SK-N-SH (cell line): Measurements from ENCODE around the gene SULT1A1. TPM values are rescaled to one million over a fixed set of nuclear protein-coding genes. Genes with fewer than 3 reads are reported as not detected.

Experiments used
- CTCF ChIA-PET: fragments of 300-600, 350-600 bp; formaldehyde crosslinking; extraction: SDS; loops from one replicate; lab custom pipeline; 2021; lab: Yijun Ruan, JAX
- POLR2A ChIA-PET: fragments of 350-600 bp; sonication (Branson Sonifier 250); formaldehyde crosslinking; extraction: SDS; loops from one replicate; lab custom pipeline; 2020; ENCODE audit warnings: antibody characterized with exemption, inconsistent platforms; lab: Yijun Ruan, JAX
- DNase-seq: peaks from one replicate; pipeline ENCODE4 v3.0.0; 2012
- H2AFZ ChIP-seq: fragments of 200-600 bp; sonication (generic); 2 replicates; pipeline ENCODE4 v1.8.1; 2016; ENCODE audit warnings: antibody characterized with exemption, mild to moderate bottlenecking, low read depth
- H3F3A ChIP-seq: fragments of 200-600 bp; sonication (generic); replicated peaks from 2 replicates; pipeline ENCODE3; 2016; ENCODE audit warnings: antibody characterized with exemption, mild to moderate bottlenecking; ENCODE audit not compliant: insufficient read depth
- H3K27ac ChIP-seq, 2 experiments: fragments of 200-500 bp in 1 of 2; fragments of 200-600 bp in 1 of 2; sonication (Bioruptor generic) in 1 of 2; sonication (generic), shearing (Covaris generic) in 1 of 2; 2 replicates each; pipeline versions ENCODE4 v1.5.1 to v1.6.1; 2014 to 2016; ENCODE audit warnings: low read depth in 2 of 2, inconsistent platforms in 1 of 2, low read length in 1 of 2, mild to moderate bottlenecking in 1 of 2, mixed read lengths in 1 of 2
- H3K27me3 ChIP-seq: fragments of 200-600 bp; sonication (generic), shearing (Covaris generic); 2 replicates; pipeline ENCODE4 v1.6.1; 2016; ENCODE audit warnings: mixed run types; ENCODE audit not compliant: insufficient read depth
- H3K36me3 ChIP-seq, 2 experiments: fragments of 200-500 bp in 1 of 2; fragments of 200-600 bp in 1 of 2; sonication (Bioruptor generic) in 1 of 2; sonication (generic) in 1 of 2; replicated peaks in 1 of 2; 2 replicates each; pipeline versions ENCODE3 to v1.5.1; 2014 to 2016; ENCODE audit warnings: low read length in 1 of 2, mild to moderate bottlenecking in 1 of 2; ENCODE audit not compliant: insufficient read depth in 2 of 2, control insufficient read depth in 1 of 2
- H3K4me1 ChIP-seq, 2 experiments: fragments of 200-500 bp in 1 of 2; fragments of 200-600 bp in 1 of 2; sonication (Bioruptor generic) in 1 of 2; sonication (generic), shearing (Covaris generic) in 1 of 2; 2 replicates each; pipeline versions ENCODE4 v1.5.1 to v1.6.1; 2014 to 2016; ENCODE audit warnings: low read depth in 1 of 2, low read length in 1 of 2, mixed run types in 1 of 2; ENCODE audit not compliant: insufficient read depth in 2 of 2, control insufficient read depth in 1 of 2
- H3K4me2 ChIP-seq: fragments of 200-600 bp; sonication (generic), shearing (Covaris generic); 2 replicates; pipeline ENCODE4 v1.6.1; 2017; ENCODE audit warnings: mixed run types
- H3K4me3 ChIP-seq, 2 experiments: fragments of 200-500 bp in 1 of 2; fragments of 200-600 bp in 1 of 2; sonication (Bioruptor generic) in 1 of 2; sonication (generic), shearing (Covaris generic) in 1 of 2; 2 replicates each; pipeline versions ENCODE4 v1.5.1 to v1.8.1; 2014 to 2016; ENCODE audit warnings: low read depth in 2 of 2, inconsistent platforms in 1 of 2, low read length in 1 of 2, mild to moderate bottlenecking in 1 of 2, mixed read lengths in 1 of 2, moderate library complexity in 1 of 2
- H3K79me2 ChIP-seq: fragments of 200-600 bp; sonication (generic); 2 replicates; pipeline ENCODE4 v1.8.1; 2017; ENCODE audit warnings: mild to moderate bottlenecking; ENCODE audit not compliant: insufficient read depth
- H3K9ac ChIP-seq: fragments of 200-600 bp; sonication (generic); 2 replicates; pipeline ENCODE4 v1.6.1; 2017; ENCODE audit warnings: mixed run types
- H3K9me2 ChIP-seq: fragments of 200-600 bp; sonication (generic); 2 replicates; pipeline ENCODE4 v1.6.1; 2017; ENCODE audit warnings: mixed run types
- H3K9me3 ChIP-seq: fragments of 200-600 bp; sonication (generic); 2 replicates; pipeline ENCODE4 v1.6.1; 2017; ENCODE audit warnings: mixed run types, mild to moderate bottlenecking, moderate library complexity
- H4K20me1 ChIP-seq: fragments of 200-600 bp; sonication (generic); 2 replicates; pipeline ENCODE4 v1.6.1; 2017; ENCODE audit warnings: mild to moderate bottlenecking, mixed run types; ENCODE audit not compliant: insufficient read depth
- ELF1 ChIP-seq: IDR thresholded peaks from 2 replicates; pipeline ENCODE4 v1.4.0; 2012
- EP300 ChIP-seq, 2 experiments: IDR thresholded peaks; 2 replicates each; pipeline versions ENCODE4 v1.4.0 to v1.6.1; 2012; ENCODE audit warnings: borderline replicate concordance in 1 of 2, low read depth in 1 of 2, low read length in 1 of 2
- FOXM1 ChIP-seq: IDR thresholded peaks from 2 replicates; pipeline ENCODE4 v1.4.0; 2012; ENCODE audit warnings: low read depth, mild to moderate bottlenecking
- GABPA ChIP-seq: IDR thresholded peaks from 2 replicates; pipeline ENCODE4 v1.4.0; 2012; ENCODE audit warnings: low read depth, mild to moderate bottlenecking
- GATA2 ChIP-seq: sonication (generic); formaldehyde crosslinking; IDR thresholded peaks from 2 replicates; pipeline ENCODE4 v1.5.0; 2020; ENCODE audit warnings: mild to moderate bottlenecking, missing genetic modification reagents
- JUND ChIP-seq: IDR thresholded peaks from 2 replicates; pipeline ENCODE4 v1.4.0; 2012
- MAX ChIP-seq: IDR thresholded peaks from 2 replicates; pipeline ENCODE4 v1.4.0; 2012; ENCODE audit warnings: low read depth
- MEF2A ChIP-seq: IDR thresholded peaks from 2 replicates; pipeline ENCODE4 v1.4.0; 2012; ENCODE audit warnings: low read depth, borderline replicate concordance
- MXI1 ChIP-seq: IDR thresholded peaks from 2 replicates; pipeline ENCODE4 v1.6.1; 2012; ENCODE audit warnings: mild to moderate bottlenecking, low read depth, low read length, improper control_type of control experiment
- NRF1 ChIP-seq: IDR thresholded peaks from 2 replicates; pipeline ENCODE4 v1.6.1; 2012; ENCODE audit warnings: low read depth, mild to moderate bottlenecking, low read length
- PBX3 ChIP-seq: IDR thresholded peaks from 2 replicates; pipeline ENCODE4; 2012
- RAD21 ChIP-seq: IDR thresholded peaks from 2 replicates; pipeline ENCODE4 v1.6.1; 2012; ENCODE audit warnings: mild to moderate bottlenecking, low read length
- RFX5 ChIP-seq: IDR thresholded peaks from 2 replicates; pipeline ENCODE4 v1.6.1; 2012; ENCODE audit warnings: mild to moderate bottlenecking, improper control_type of control experiment, low read length
- SIN3A ChIP-seq: IDR thresholded peaks from 2 replicates; pipeline ENCODE4 v1.6.1; 2012; ENCODE audit warnings: low read depth, mild to moderate bottlenecking, low read length, moderate library complexity, borderline replicate concordance
- TAF1 ChIP-seq: IDR thresholded peaks from 2 replicates; pipeline ENCODE4 v1.6.1; 2012; ENCODE audit warnings: low read depth, mild to moderate bottlenecking, low read length, moderate library complexity, borderline replicate concordance
- TCF12 ChIP-seq: IDR thresholded peaks from 2 replicates; pipeline ENCODE4 v1.4.0; 2012
- USF1 ChIP-seq: IDR thresholded peaks from 2 replicates; pipeline ENCODE4 v1.4.0; 2012; ENCODE audit warnings: low read depth, borderline replicate concordance
- USF2 ChIP-seq: fragments of 150-350 bp; IDR thresholded peaks from 2 replicates; pipeline ENCODE4 v1.6.1; 2017; ENCODE audit warnings: antibody characterized with exemption, low read length, low read depth, borderline replicate concordance
- YY1 ChIP-seq: IDR thresholded peaks from 2 replicates; pipeline ENCODE4 v1.4.0; 2012; ENCODE audit warnings: low read depth, mild to moderate bottlenecking
- ZBTB33 ChIP-seq: IDR thresholded peaks from 2 replicates; pipeline ENCODE4 v1.4.0; 2012; ENCODE audit warnings: low read depth, borderline replicate concordance
- WGBS: methylation state at CpG from one replicate; pipeline ENCODE4 v1.1.6; 2017; ENCODE audit warnings: low lambda C conversion rate; 5-methylcytosine and 5-hydroxymethylcytosine counted together
- polyA plus RNA-seq, 3 experiments: library from polyadenylated mRNA; depleted of rRNA; stranded (reverse); fragments of >200 nt; gene quantifications; 2 replicates each; pipeline ENCODE4 v1.2.3, GENCODE V29; 2012
- TF ChIP-seq, protein P1 (sequence below): IDR thresholded peaks from 2 replicates; pipeline ENCODE4 v1.6.1; 2012; ENCODE audit warnings: mild to moderate bottlenecking, low read depth, low read length, moderate library complexity

SULT1A1 gene
- polyA plus RNA-seq, 1 of the 3 experiments (the other 2 are of a cell fraction), result 0.13 TPM

DNA sequence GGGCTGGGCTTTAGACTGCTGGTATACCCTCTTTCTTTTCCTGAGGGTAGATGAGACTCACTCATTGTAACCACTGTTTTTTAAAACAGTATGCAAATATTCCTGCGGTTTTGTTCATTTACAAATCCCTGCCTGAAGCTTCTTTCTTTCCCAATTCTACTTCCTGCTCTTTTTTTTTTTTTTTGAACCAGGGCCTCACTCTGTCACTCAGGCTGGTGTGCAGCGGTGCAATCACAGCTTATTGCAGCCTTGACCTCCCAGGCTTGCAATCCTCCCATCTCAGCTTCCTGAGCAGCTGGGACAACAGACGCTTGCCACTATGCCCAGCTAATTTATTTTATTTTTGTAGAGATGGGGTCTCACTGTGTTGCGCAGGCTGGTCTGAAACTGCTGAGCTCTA is 8.0 kb upstream of the SULT1A1 start:
- no peaks in the 10 kb centered on the region for H3K9me3 ChIP-seq
- no peaks in the 10 kb centered on the region for H3K79me2 ChIP-seq
- H3K4me3 ChIP-seq, result no peak overlapping the region
- ChIA-PET CTCF (no interaction called here), POLR2A (no interaction called here)
- WGBS, result 70% methylated on average over 4 of the region's 4 CpGs
- H3K4me2 ChIP-seq, result no peak overlapping the region
- H2AFZ ChIP-seq, result no peak overlapping the region
- H3K9me2 ChIP-seq, result no peaks in the 10 kb centered on the region
- no peak for DNase-seq
- no peaks in the 10 kb centered on the region for H3K27me3 ChIP-seq
- H3K4me1 ChIP-seq, result no peaks in the 10 kb centered on the region
- no peak overlapping the region for H3K9ac ChIP-seq
- H4K20me1 ChIP-seq, result no peaks in the 10 kb centered on the region
- no peaks in the 10 kb centered on the region for H3F3A ChIP-seq
- TF ChIP-seq TCF12, result no peak
- no peak for TF ChIP-seq TAF1
- TF ChIP-seq FOXM1, result no peak
- TF ChIP-seq RFX5, result no peak
- no peak for TF ChIP-seq MEF2A
- TF ChIP-seq PBX3, result no peak
- TF ChIP-seq GABPA, result no peak
- TF ChIP-seq USF2, result no peak
- TF ChIP-seq NRF1, result no peak
- no peaks in the 10 kb centered on the region for H3K36me3 ChIP-seq
- H3K27ac ChIP-seq, result no peak overlapping the region

- 63% methylated on average over 7 of the region's 7 CpGs for WGBS
- Histone ChIP-seq H3K4me2 (no peak overlapping the region), H3K79me2 (no peaks in the 10 kb centered on the region), H3K9ac (no peak overlapping the region), H3K36me3 (no peaks in the 10 kb centered on the region), H4K20me1 (no peaks in the 10 kb centered on the region), H3F3A (no peaks in the 10 kb centered on the region), H3K27me3 (no peaks in the 10 kb centered on the region), H3K9me3 (no peaks in the 10 kb centered on the region), H3K9me2 (no peaks in the 10 kb centered on the region), H3K27ac (no peak overlapping the region), H2AFZ (no peak overlapping the region), H3K4me3 (no peak overlapping the region), H3K4me1 (no peaks in the 10 kb centered on the region)
- DNase-seq, result no peak
- ChIA-PET CTCF (interaction anchor here (0.7 to 1.5 kb wide), 6 partner anchors 13 to 343 kb away, joined by 3 to 5 read pairs (median 4); partner anchors contain the start of gene CLN3), POLR2A (interaction anchor here (0.6 kb wide), 1 partner anchor 125 kb away, joined by 5 read pairs; the partner anchor contains the start of gene CLN3)
- TF ChIP-seq YY1, result no peak
- no peak for TF ChIP-seq EP300 (IDR thresholded peaks at IDR 0.05; ENCODE audit: borderline replicate concordance in 1 of 2, low read depth in 1 of 2, low read length in 1 of 2)
- no peak for TF ChIP-seq RAD21
- TF ChIP-seq SIN3A, result no peak
- no peak for TF ChIP-seq ELF1
- no peak for TF ChIP-seq NRF1
- no peak for TF ChIP-seq GABPA
- TF ChIP-seq MAX, result no peak
- no peak for TF ChIP-seq MEF2A
- TF ChIP-seq JUND, result no peak
- no peak for TF ChIP-seq USF1
- TF ChIP-seq TCF12, result no peak
- TF ChIP-seq MXI1, result no peak
- TF ChIP-seq FOXM1, result no peak
- no peak for TF ChIP-seq GATA2
- TF ChIP-seq ZBTB33, result no peak
- TF ChIP-seq, protein P1, sequence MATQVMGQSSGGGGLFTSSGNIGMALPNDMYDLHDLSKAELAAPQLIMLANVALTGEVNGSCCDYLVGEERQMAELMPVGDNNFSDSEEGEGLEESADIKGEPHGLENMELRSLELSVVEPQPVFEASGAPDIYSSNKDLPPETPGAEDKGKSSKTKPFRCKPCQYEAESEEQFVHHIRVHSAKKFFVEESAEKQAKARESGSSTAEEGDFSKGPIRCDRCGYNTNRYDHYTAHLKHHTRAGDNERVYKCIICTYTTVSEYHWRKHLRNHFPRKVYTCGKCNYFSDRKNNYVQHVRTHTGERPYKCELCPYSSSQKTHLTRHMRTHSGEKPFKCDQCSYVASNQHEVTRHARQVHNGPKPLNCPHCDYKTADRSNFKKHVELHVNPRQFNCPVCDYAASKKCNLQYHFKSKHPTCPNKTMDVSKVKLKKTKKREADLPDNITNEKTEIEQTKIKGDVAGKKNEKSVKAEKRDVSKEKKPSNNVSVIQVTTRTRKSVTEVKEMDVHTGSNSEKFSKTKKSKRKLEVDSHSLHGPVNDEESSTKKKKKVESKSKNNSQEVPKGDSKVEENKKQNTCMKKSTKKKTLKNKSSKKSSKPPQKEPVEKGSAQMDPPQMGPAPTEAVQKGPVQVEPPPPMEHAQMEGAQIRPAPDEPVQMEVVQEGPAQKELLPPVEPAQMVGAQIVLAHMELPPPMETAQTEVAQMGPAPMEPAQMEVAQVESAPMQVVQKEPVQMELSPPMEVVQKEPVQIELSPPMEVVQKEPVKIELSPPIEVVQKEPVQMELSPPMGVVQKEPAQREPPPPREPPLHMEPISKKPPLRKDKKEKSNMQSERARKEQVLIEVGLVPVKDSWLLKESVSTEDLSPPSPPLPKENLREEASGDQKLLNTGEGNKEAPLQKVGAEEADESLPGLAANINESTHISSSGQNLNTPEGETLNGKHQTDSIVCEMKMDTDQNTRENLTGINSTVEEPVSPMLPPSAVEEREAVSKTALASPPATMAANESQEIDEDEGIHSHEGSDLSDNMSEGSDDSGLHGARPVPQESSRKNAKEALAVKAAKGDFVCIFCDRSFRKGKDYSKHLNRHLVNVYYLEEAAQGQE, result no peak
Measured at GRCh38 chr16:28616636-28617035, 6.8 kb upstream of the SULT1A1 start.
